Stromal cell of bone marrow (primary cell): ENCODE results near the gene CEP131.
A peak's percentile ranks its signal among the peaks of the same experiment; 100 is the strongest.
"Not testable (repeated sequence)": the region's sequence is repeated elsewhere in the genome, so short reads cannot be mapped to it uniquely, and the experiment has no call there.

ENCODE experiments used
- DNase-seq: peaks from one replicate; pipeline ENCODE4 v3.0.0-alpha.2; 2012; ENCODE audit warnings: low read depth

The CEP131 gene

GRCh38 chr17:81148986-81149533 lies 73.7 kb downstream of the CEP131 start:
- no peak for DNase-seq

- no peak for DNase-seq
These were observed 74.2 kb downstream of the CEP131 start for GRCh38 chr17:81148571-81148970.

GRCh38 chr17:81147701-81148100 lies 75.1 kb downstream of the CEP131 start:
- DNase-seq, result no peak

- not testable (repeated sequence) for DNase-seq
These were observed 76.6 kb downstream of the CEP131 start for GRCh38 chr17:81146208-81146607.

- no peak for DNase-seq
These were observed 78.4 kb downstream of the CEP131 start for GRCh38 chr17:81144423-81144781.

GRCh38 chr17:81143717-81144422 lies 78.9 kb downstream of the CEP131 start:
- DNase-seq, result no peak

- no peak for DNase-seq
These were observed 79.6 kb downstream of the CEP131 start for GRCh38 chr17:81143200-81143527.

GRCh38 chr17:81142301-81143199 lies 80.2 kb downstream of the CEP131 start:
- DNase-seq, result peak; percentile 45

GRCh38 chr17:81140695-81141094 lies 82.1 kb downstream of the CEP131 start:
- no peak for DNase-seq

- no peak for DNase-seq
These were observed 82.7 kb downstream of the CEP131 start for GRCh38 chr17:81140018-81140417.
